DND-41 (cell line): Measurements from ENCODE around the gene SH3RF3.

ENCODE experiments used
- ATAC-seq: fragments of 200-7000 bp; cut with Tn5 transposase; 3 replicates; pipeline ENCODE4 v1.9.1; 2021; ENCODE audit warnings: low read depth; ENCODE audit not compliant: insufficient read depth
- DNase-seq: peaks from one replicate; pipeline ENCODE4 v3.0.0-alpha.2; 2020
- H2AFZ ChIP-seq: 2 replicates; pipeline ENCODE4 v1.6.0; 2012; ENCODE audit warnings: low read depth, low read length
- H3K27ac ChIP-seq: 2 replicates; pipeline ENCODE4 v1.5.1; 2012; ENCODE audit warnings: low read length, inconsistent platforms
- H3K27me3 ChIP-seq: fragments of 200-600 bp; sonication (generic); 2 replicates; pipeline ENCODE4 v1.6.0; 2012; ENCODE audit warnings: low read length, mild to moderate bottlenecking, inconsistent platforms; ENCODE audit not compliant: insufficient read depth, poor library complexity
- H3K36me3 ChIP-seq: 2 replicates; pipeline ENCODE4 v1.5.1; 2012; ENCODE audit warnings: low read length, inconsistent platforms; ENCODE audit not compliant: insufficient read depth
- H3K4me1 ChIP-seq: 2 replicates; pipeline ENCODE4 v1.5.1; 2012; ENCODE audit warnings: mild to moderate bottlenecking, low read length; ENCODE audit not compliant: insufficient read depth
- H3K4me2 ChIP-seq: 2 replicates; pipeline ENCODE4 v1.6.0; 2012; ENCODE audit warnings: mild to moderate bottlenecking, moderate library complexity, low read length, inconsistent platforms; ENCODE audit not compliant: insufficient read depth
- H3K4me3 ChIP-seq, 2 experiments: fragments of 200-600 bp in 1 of 2; shearing (Covaris generic) in 1 of 2; 2 replicates each; pipeline ENCODE4 v1.5.1; 2012 to 2016; ENCODE audit warnings: inconsistent platforms in 2 of 2, low read length in 2 of 2, mild to moderate bottlenecking in 2 of 2, low read depth in 1 of 2, moderate library complexity in 1 of 2
- H3K79me2 ChIP-seq: 2 replicates; pipeline ENCODE4 v1.6.0; 2012; ENCODE audit warnings: low read length, inconsistent platforms; ENCODE audit not compliant: insufficient read depth
- H3K9ac ChIP-seq: 2 replicates; pipeline ENCODE4 v1.6.0; 2012; ENCODE audit warnings: low read depth, mild to moderate bottlenecking, inconsistent platforms, low read length, moderate library complexity
- H3K9me3 ChIP-seq: 2 replicates; pipeline ENCODE4 v1.5.1; 2012; ENCODE audit warnings: low read length, moderate library complexity, mild to moderate bottlenecking, inconsistent platforms; ENCODE audit not compliant: insufficient read depth, severe bottlenecking
- H4K20me1 ChIP-seq: 2 replicates; pipeline ENCODE4 v1.6.0; 2012; ENCODE audit warnings: low read length; ENCODE audit not compliant: insufficient read depth
- CTCF ChIP-seq: IDR thresholded peaks from 2 replicates; pipeline ENCODE4 v1.5.1; 2012; ENCODE audit warnings: borderline replicate concordance, low read length, moderate library complexity, mild to moderate bottlenecking; ENCODE audit not compliant: poor library complexity, severe bottlenecking; ENCODE audit errors: extremely low read depth
- EZH2 ChIP-seq: IDR thresholded peaks from 3 replicates; pipeline ENCODE4 v1.6.1; 2012; ENCODE audit warnings: borderline replicate concordance, low read depth, mild to moderate bottlenecking, moderate library complexity, low read length, inconsistent platforms; ENCODE audit not compliant: severe bottlenecking

The SH3RF3 gene

GRCh38 chr2:109196081-109196875 lies 67.3 kb downstream of the SH3RF3 start:
- Histone ChIP-seq H4K20me1 (peaks cover 35% of the 10 kb centered on the region), H3K9ac (no peak overlapping the region), H3K9me3 (no peaks in the 10 kb centered on the region), H3K4me2 (no peak overlapping the region), H3K79me2 (no peaks in the 10 kb centered on the region), H3K36me3 (no peaks in the 10 kb centered on the region), H3K27ac (no peak overlapping the region), H3K4me3 (no peak overlapping the region), H3K27me3 (peaks cover 30% of the 10 kb centered on the region), H3K4me1 (no peaks in the 10 kb centered on the region), H2AFZ (no peak overlapping the region)
- DNase-seq, result no peak
- TF ChIP-seq CTCF, result no peak
- no peak for TF ChIP-seq EZH2
- ATAC-seq, result no peak

- H3K4me2 ChIP-seq, result no peak overlapping the region
- H4K20me1 ChIP-seq, result peaks cover 44% of the 10 kb centered on the region
- no peaks in the 10 kb centered on the region for H3K36me3 ChIP-seq
- TF ChIP-seq EZH2 (no peak), CTCF (no peak)
- no peaks in the 10 kb centered on the region for H3K79me2 ChIP-seq
- no peak overlapping the region for H3K27ac ChIP-seq
- peaks cover 37% of the 10 kb centered on the region for H3K27me3 ChIP-seq
- ATAC-seq (no peak), DNase-seq (no peak)
- H3K9me3 ChIP-seq, result no peaks in the 10 kb centered on the region
- no peak overlapping the region for H2AFZ ChIP-seq
- no peak overlapping the region for H3K9ac ChIP-seq
- H3K4me1 ChIP-seq, result no peaks in the 10 kb centered on the region
- H3K4me3 ChIP-seq, result no peak overlapping the region
Observed at GRCh38 chr2:109197491-109198418, 68.8 kb downstream of the SH3RF3 start.

- no peak for DNase-seq
- H3K9me3 ChIP-seq, result no peaks in the 10 kb centered on the region
- no peak overlapping the region for H3K9ac ChIP-seq
- no peak overlapping the region for H3K27ac ChIP-seq
- ATAC-seq, result no peak
- no peaks in the 10 kb centered on the region for H3K79me2 ChIP-seq
- H3K4me3 ChIP-seq, result no peak overlapping the region
- TF ChIP-seq CTCF (no peak), EZH2 (no peak)
- no peak overlapping the region for H2AFZ ChIP-seq
- H3K27me3 ChIP-seq, result peaks cover 41% of the 10 kb centered on the region
- peaks cover 48% of the 10 kb centered on the region for H4K20me1 ChIP-seq
- no peak overlapping the region for H3K4me2 ChIP-seq
- H3K4me1 ChIP-seq, result no peaks in the 10 kb centered on the region
- no peaks in the 10 kb centered on the region for H3K36me3 ChIP-seq
Observed at GRCh38 chr2:109199790-109200189, 70.8 kb downstream of the SH3RF3 start.
